DOHH2 (cell line): ENCODE data around the gene CLDND1.

Experiments
- CTCF ChIP-seq: fragments of 200-600 bp; sonication (generic); IDR thresholded peaks from one replicate; pipeline ENCODE4 v1.5.1; 2014; ENCODE audit warnings: antibody characterized with exemption, mild to moderate bottlenecking, low read depth, low read length; ENCODE audit not compliant: poor library complexity, severe bottlenecking
- EZH2phosphoT487 ChIP-seq: fragments of 200-600 bp; sonication (generic); IDR thresholded peaks from 2 replicates; pipeline ENCODE4 v1.6.1; 2017; ENCODE audit warnings: borderline replicate concordance, mild to moderate bottlenecking, antibody characterized with exemption, low read length, moderate library complexity, mixed read lengths

- TF ChIP-seq CTCF (no peak), EZH2phosphoT487 (no peak)
Measured at GRCh38 chr3:98501270-98501669, 21.4 kb downstream of the CLDND1 start.
